H1 (cell line): ENCODE results near the gene MICU2. TPM values are rescaled to one million over a fixed set of nuclear protein-coding genes. Genes with fewer than 3 reads are reported as not detected.

Experiments used
- CTCF ChIA-PET: fragments of 300-600 bp; sonication (Branson Sonifier 250); formaldehyde crosslinking; loops from one replicate; lab custom pipeline; 2021; ENCODE audit not compliant: partially characterized antibody; lab: Charles Lee
- POLR2A ChIA-PET: fragments of 300-600 bp; sonication (Branson Sonifier 250); formaldehyde crosslinking; loops from one replicate; lab custom pipeline; 2021; ENCODE audit warnings: inconsistent platforms; ENCODE audit not compliant: partially characterized antibody; lab: Charles Lee
- DNase-seq, 2 experiments: peaks; one replicate each; pipeline versions ENCODE4 v3.0.0 to v3.0.0-alpha.2; 2010 to 2022; ENCODE audit warnings: low spot score in 2 of 2, low read depth in 1 of 2, mixed read lengths in 1 of 2
- FAIRE-seq: peaks from 2 replicates; lab custom pipeline; 2011; peaks lifted over from hg19 to GRCh38; lab: Jason Lieb, UNC
- H2AFZ ChIP-seq: 2 replicates; pipeline ENCODE4 v1.8.1; 2012; ENCODE audit warnings: low read length, inconsistent platforms
- H2AK5ac ChIP-seq: 2 replicates; pipeline ENCODE4 v1.6.1; 2013; ENCODE audit warnings: low read depth, low read length
- H2BK120ac ChIP-seq: replicated peaks from 2 replicates; pipeline ENCODE3; 2013; ENCODE audit warnings: low read depth, low read length, inconsistent platforms
- H2BK12ac ChIP-seq: 2 replicates; pipeline ENCODE4 v1.6.1; 2013; ENCODE audit warnings: low read depth, low read length
- H2BK15ac ChIP-seq: 2 replicates; pipeline ENCODE4 v1.6.1; 2013; ENCODE audit warnings: low read length
- H2BK20ac ChIP-seq: 2 replicates; pipeline ENCODE4 v1.6.1; 2013; ENCODE audit warnings: low read length
- H2BK5ac ChIP-seq: 2 replicates; pipeline ENCODE4 v1.6.1; 2013; ENCODE audit warnings: low read depth, low read length
- H3K14ac ChIP-seq: 2 replicates; pipeline ENCODE4 v1.6.1; 2013; ENCODE audit warnings: inconsistent platforms; ENCODE audit not compliant: insufficient read length
- H3K18ac ChIP-seq: 2 replicates; pipeline ENCODE4 v1.6.1; 2013; ENCODE audit warnings: low read length; ENCODE audit errors: extremely low read depth
- H3K23ac ChIP-seq: 2 replicates; pipeline ENCODE4 v1.6.1; 2013; ENCODE audit warnings: inconsistent platforms; ENCODE audit not compliant: insufficient read length
- H3K23me2 ChIP-seq: 2 replicates; pipeline ENCODE4 v1.6.1; 2013; ENCODE audit warnings: low read depth, low read length
- H3K27ac ChIP-seq: 2 replicates; pipeline ENCODE4 v1.6.1; 2011; ENCODE audit warnings: low read depth, low read length, inconsistent platforms
- H3K27me3 ChIP-seq, 4 experiments: replicated peaks in 1 of 4; 1 replicate in 1 of 4; 2 replicates in 3 of 4; pipeline versions ENCODE4 v1.6.1 to v1.8.1; 2011 to 2013; ENCODE audit warnings: low read length in 3 of 4, mild to moderate bottlenecking in 3 of 4, inconsistent platforms in 2 of 4, mixed read lengths in 2 of 4, moderate library complexity in 1 of 4; ENCODE audit not compliant: control insufficient read depth in 3 of 4, insufficient read depth in 3 of 4; ENCODE audit errors: extremely low read depth in 1 of 4
- H3K36me3 ChIP-seq, 4 experiments: 2 replicates each; pipeline versions ENCODE4 v1.6.1 to v1.8.1; 2011 to 2013; ENCODE audit warnings: mild to moderate bottlenecking in 4 of 4, low read length in 3 of 4, moderate library complexity in 2 of 4, control low read depth in 1 of 4, inconsistent platforms in 1 of 4; ENCODE audit not compliant: insufficient read depth in 4 of 4, control insufficient read depth in 2 of 4
- H3K4ac ChIP-seq: replicated peaks from 2 replicates; pipeline ENCODE3; 2013; ENCODE audit warnings: low read length, low read depth, mixed read lengths, inconsistent platforms; ENCODE audit not compliant: insufficient read length
- H3K4me1 ChIP-seq, 4 experiments: replicated peaks in 1 of 4; 1 replicate in 1 of 4; 2 replicates in 3 of 4; pipeline versions ENCODE4 v1.6.1 to v1.8.1; 2011 to 2013; ENCODE audit warnings: low read length in 3 of 4, inconsistent platforms in 2 of 4, mixed read lengths in 1 of 4; ENCODE audit not compliant: insufficient read depth in 4 of 4, control insufficient read depth in 3 of 4
- H3K4me2 ChIP-seq, 2 experiments: 2 replicates each; pipeline versions ENCODE4 v1.6.1 to v1.8.1; 2011 to 2013; ENCODE audit warnings: low read depth in 2 of 2, low read length in 2 of 2, control low read depth in 1 of 2, inconsistent platforms in 1 of 2, mild to moderate bottlenecking in 1 of 2; ENCODE audit not compliant: insufficient read depth in 1 of 2
- H3K4me3 ChIP-seq, 4 experiments: fragments of 200-600, 300-600 bp in 1 of 4; sonication (generic), shearing (Covaris generic), sonication (Bioruptor Twin) in 1 of 4; 2 replicates each; pipeline versions ENCODE4 v1.5.1 to v1.8.1; 2011 to 2016; ENCODE audit warnings: low read length in 4 of 4, low read depth in 3 of 4, control low read depth in 2 of 4, inconsistent platforms in 2 of 4, mild to moderate bottlenecking in 2 of 4, mixed read lengths in 1 of 4, moderate library complexity in 1 of 4; ENCODE audit not compliant: insufficient read depth in 2 of 4; ENCODE audit errors: extremely low read depth in 1 of 4
- H3K56ac ChIP-seq: replicated peaks from 2 replicates; pipeline ENCODE3; 2013; ENCODE audit warnings: low read depth, mild to moderate bottlenecking, mixed read lengths, low read length, inconsistent platforms; ENCODE audit not compliant: insufficient read length
- H3K79me1 ChIP-seq: 2 replicates; pipeline ENCODE4 v1.6.1; 2013; ENCODE audit warnings: low read depth, low read length, control low read depth
- H3K79me2 ChIP-seq, 2 experiments: 2 replicates each; pipeline versions ENCODE4 v1.6.1 to v1.8.1; 2012 to 2013; ENCODE audit warnings: low read length in 2 of 2, mild to moderate bottlenecking in 2 of 2, inconsistent platforms in 1 of 2; ENCODE audit not compliant: insufficient read depth in 2 of 2, control insufficient read depth in 1 of 2
- H3K9ac ChIP-seq, 4 experiments: replicated peaks in 1 of 4; 1 replicate in 1 of 4; 2 replicates in 3 of 4; pipeline versions ENCODE4 v1.6.1 to v1.8.1; 2011 to 2013; ENCODE audit warnings: low read depth in 3 of 4, low read length in 3 of 4, control low read depth in 2 of 4, mild to moderate bottlenecking in 2 of 4, moderate library complexity in 2 of 4, inconsistent platforms in 1 of 4; ENCODE audit errors: extremely low read depth in 1 of 4
- H3K9me3 ChIP-seq, 2 experiments: 2 replicates each; pipeline versions ENCODE4 v1.6.1 to v1.8.1; 2012 to 2013; ENCODE audit warnings: mild to moderate bottlenecking in 2 of 2, moderate library complexity in 2 of 2, control low read depth in 1 of 2, inconsistent platforms in 1 of 2, low read depth in 1 of 2, low read length in 1 of 2, mixed read lengths in 1 of 2; ENCODE audit not compliant: insufficient read depth in 2 of 2
- H4K20me1 ChIP-seq, 2 experiments: replicated peaks in 1 of 2; 2 replicates each; pipeline versions ENCODE3 to v1.8.1; 2011 to 2013; ENCODE audit warnings: inconsistent platforms in 2 of 2, low read length in 2 of 2, mild to moderate bottlenecking in 1 of 2; ENCODE audit not compliant: insufficient read depth in 2 of 2, control insufficient read depth in 1 of 2
- H4K5ac ChIP-seq: 2 replicates; pipeline ENCODE4 v1.6.1; 2013; ENCODE audit warnings: low read length, low read depth, mixed read lengths, inconsistent platforms; ENCODE audit not compliant: insufficient read length
- H4K8ac ChIP-seq: 2 replicates; pipeline ENCODE4 v1.8.0; 2013; ENCODE audit warnings: mild to moderate bottlenecking, moderate library complexity, low read length, inconsistent platforms; ENCODE audit not compliant: insufficient read depth; ENCODE audit errors: extremely low read depth
- H4K91ac ChIP-seq: replicated peaks from 2 replicates; pipeline ENCODE3; 2013; ENCODE audit warnings: low read length, mixed read lengths, inconsistent platforms; ENCODE audit not compliant: insufficient read length
- CBX5 ChIP-seq: fragments of 300-800, 300-1000 bp; sonication (generic); IDR thresholded peaks from 2 replicates; pipeline ENCODE4 v1.7.1; 2016; ENCODE audit warnings: antibody characterized with exemption, low read length, low read depth
- CHD2 ChIP-seq: IDR thresholded peaks from 2 replicates; pipeline ENCODE4 v1.6.1; 2012; ENCODE audit warnings: low read length, improper control_type of control experiment
- EGR1 ChIP-seq: IDR thresholded peaks from 2 replicates; pipeline ENCODE4 v1.6.1; 2011; ENCODE audit warnings: low read depth, low read length, borderline replicate concordance
- FOSL1 ChIP-seq: IDR thresholded peaks from 2 replicates; pipeline ENCODE4 v1.6.1; 2011; ENCODE audit warnings: mild to moderate bottlenecking, low read depth, low read length, moderate library complexity; ENCODE audit not compliant: insufficient read depth
- GABPA ChIP-seq: IDR thresholded peaks from 2 replicates; pipeline ENCODE4 v1.6.1; 2011; ENCODE audit warnings: mild to moderate bottlenecking, low read length, moderate library complexity, borderline replicate concordance; ENCODE audit not compliant: insufficient read depth
- JUN ChIP-seq: IDR thresholded peaks from 2 replicates; pipeline ENCODE4 v1.6.1; 2011; ENCODE audit warnings: low read depth, mild to moderate bottlenecking, improper control_type of control experiment, low read length
- PHF8 ChIP-seq: fragments of 200-600 bp; sonication (generic); conservative IDR thresholded peaks from 2 replicates; pipeline ENCODE4 v1.7.1; 2012; ENCODE audit warnings: low read depth, mild to moderate bottlenecking, inconsistent platforms, low read length, moderate library complexity
- RFX5 ChIP-seq: IDR thresholded peaks from 2 replicates; pipeline ENCODE4 v1.6.1; 2011; ENCODE audit warnings: low read depth, low read length, improper control_type of control experiment, borderline replicate concordance
- SRF ChIP-seq: IDR thresholded peaks from 2 replicates; pipeline ENCODE4 v1.6.1; 2011; ENCODE audit warnings: mild to moderate bottlenecking, low read depth, low read length, moderate library complexity
- TAF7 ChIP-seq: optimal IDR thresholded peaks from 2 replicates; pipeline ENCODE3; 2011; ENCODE audit warnings: low read depth, mild to moderate bottlenecking, inconsistent platforms, low read length, moderate library complexity, borderline replicate concordance
- TBP ChIP-seq: IDR thresholded peaks from 2 replicates; pipeline ENCODE4 v1.6.1; 2011; ENCODE audit warnings: low read depth, low read length, improper control_type of control experiment
- TCF12 ChIP-seq: IDR thresholded peaks from 2 replicates; pipeline ENCODE4 v1.6.1; 2011; ENCODE audit warnings: low read depth, mild to moderate bottlenecking, low read length
- ZNF274 ChIP-seq: IDR thresholded peaks from 2 replicates; pipeline ENCODE4 v1.7.0; 2012; ENCODE audit warnings: low read length, borderline replicate concordance; ENCODE audit errors: extremely low read depth
- WGBS, 2 experiments: shearing (Covaris generic) in 1 of 2; methylation state at CpG; one replicate each; pipeline versions ENCODE4 v1.1.6 to v1.1.7; 2013 to 2015; ENCODE audit warnings: low lambda C conversion rate in 2 of 2, mixed read lengths in 2 of 2, inconsistent platforms in 1 of 2, low coverage in 1 of 2, missing lambda C conversion rate in 1 of 2; ENCODE audit not compliant: insufficient replicate concordance in 2 of 2, insufficient coverage in 1 of 2, insufficient read length in 1 of 2; ENCODE audit errors: extremely low coverage in 1 of 2, missing lambda C conversion rate in 1 of 2; 5-methylcytosine and 5-hydroxymethylcytosine counted together
- polyA plus RNA-seq, 7 experiments: library from polyadenylated mRNA; depleted of rRNA in 3 of 7; stranded (reverse) in 5 of 7; unstranded in 2 of 7; fragments of >200 nt in 5 of 7; fragments of 200-250 nt in 2 of 7; gene quantifications; 1 replicate in 5 of 7; 2 replicates in 1 of 7; 4 replicates in 1 of 7; pipeline versions ENCODE4 v1.2.1 to v1.2.3, GENCODE V29; 2011 to 2013; ENCODE audit warnings: missing spikeins in 2 of 7, mixed read lengths in 2 of 7
- total RNA-seq: library from RNA; stranded (reverse); fragmentation: NEBNext Ultra II Directional; extraction: Animal tissue kit (Norgen Biotek cat#: 25700); gene quantifications from 2 replicates; pipeline ENCODE4 v1.2.1, GENCODE V29; 2021
- TF ChIP-seq, protein P1 (sequence below): IDR thresholded peaks from 2 replicates; pipeline ENCODE4 v1.6.1; 2011; ENCODE audit warnings: low read length, improper control_type of control experiment

MICU2 gene
- total and polyA plus RNA-seq, 2 of the 8 experiments (the other 6 are each of a cell fraction or from before 2014, with no cell fraction given): 34.6 to 36.5 TPM

DNA sequence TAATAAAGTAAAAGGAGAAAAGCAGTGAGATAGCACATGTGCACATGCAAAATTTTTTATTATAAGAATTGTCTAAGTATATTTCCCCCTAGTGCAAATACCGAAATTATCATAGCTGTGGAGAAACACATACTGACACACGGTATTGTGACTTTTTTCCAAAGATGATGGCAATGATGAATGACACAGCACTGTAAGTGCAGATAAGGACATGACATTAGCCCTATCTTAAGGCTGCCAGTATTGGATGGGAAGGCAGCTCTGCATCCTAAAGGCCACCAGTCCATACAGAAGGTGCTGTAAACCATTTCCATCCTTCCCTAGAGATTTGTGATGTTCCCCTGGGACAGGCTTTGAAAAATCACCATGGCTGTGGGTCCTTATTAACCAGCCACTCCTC lies 11.5 kb upstream of the MICU2 start:
- Histone ChIP-seq H2BK20ac (no peak overlapping the region), H3K18ac (no peak overlapping the region), H4K20me1 (no peaks in the 10 kb centered on the region), H3K23ac (no peak overlapping the region), H3K27me3 (no peaks in the 10 kb centered on the region; a peak in 1 of 7 replicates), H3K27ac (no peak overlapping the region), H3K4me2 (no peak overlapping the region), H4K8ac (no peak overlapping the region), H3K14ac (no peak overlapping the region), H3K79me1 (no peaks in the 10 kb centered on the region), H3K36me3 (no peaks in the 10 kb centered on the region), H4K91ac (no peak overlapping the region), H3K4me1 (no peaks in the 10 kb centered on the region), H2AFZ (no peak overlapping the region), H2BK15ac (no peak overlapping the region), H3K56ac (no peak overlapping the region), H4K5ac (no peak overlapping the region), H3K79me2 (no peaks in the 10 kb centered on the region), H3K23me2 (no peaks in the 10 kb centered on the region), H3K4me3 (no peak overlapping the region), H3K9me3 (no peaks in the 10 kb centered on the region), H2BK5ac (no peak overlapping the region), H2AK5ac (no peak overlapping the region), H3K9ac (no peak overlapping the region), H2BK120ac (no peak overlapping the region), H2BK12ac (no peak overlapping the region), H3K4ac (no peak overlapping the region)
- no peak for FAIRE-seq
- ChIA-PET POLR2A (interaction anchor here (1.4 to 1.5 kb wide), 2 partner anchors 10 to 12 kb away, joined by 3 to 5 read pairs; partner anchors contain the start of gene MICU2), CTCF (interaction anchor here (0.5 to 1.3 kb wide), 3 partner anchors 23 to 541 kb away, joined by 3 to 5 read pairs (median 3); no protein-coding TSS in a partner anchor)
- no peak for DNase-seq
- WGBS, 2 experiments: 95% methylated on average over 2 of the region's 2 CpGs; no CpG with 5 or more reads in 1 of the 2 experiments
- TF ChIP-seq ZNF274 (no peak), JUN (no peak), RFX5 (no peak), PHF8 (no peak), FOSL1 (no peak), TBP (no peak), EGR1 (no peak), SRF (no peak), GABPA (no peak), TAF7 (no peak), CBX5 (no peak), TCF12 (no peak), CHD2 (no peak)
- TF ChIP-seq, protein P1, sequence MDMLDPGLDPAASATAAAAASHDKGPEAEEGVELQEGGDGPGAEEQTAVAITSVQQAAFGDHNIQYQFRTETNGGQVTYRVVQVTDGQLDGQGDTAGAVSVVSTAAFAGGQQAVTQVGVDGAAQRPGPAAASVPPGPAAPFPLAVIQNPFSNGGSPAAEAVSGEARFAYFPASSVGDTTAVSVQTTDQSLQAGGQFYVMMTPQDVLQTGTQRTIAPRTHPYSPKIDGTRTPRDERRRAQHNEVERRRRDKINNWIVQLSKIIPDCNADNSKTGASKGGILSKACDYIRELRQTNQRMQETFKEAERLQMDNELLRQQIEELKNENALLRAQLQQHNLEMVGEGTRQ: no peak
